ENCODE results near the gene SKIL.
A peak's percentile ranks its signal among the peaks of the same experiment; 100 is the strongest.

Gene SKIL

DNA sequence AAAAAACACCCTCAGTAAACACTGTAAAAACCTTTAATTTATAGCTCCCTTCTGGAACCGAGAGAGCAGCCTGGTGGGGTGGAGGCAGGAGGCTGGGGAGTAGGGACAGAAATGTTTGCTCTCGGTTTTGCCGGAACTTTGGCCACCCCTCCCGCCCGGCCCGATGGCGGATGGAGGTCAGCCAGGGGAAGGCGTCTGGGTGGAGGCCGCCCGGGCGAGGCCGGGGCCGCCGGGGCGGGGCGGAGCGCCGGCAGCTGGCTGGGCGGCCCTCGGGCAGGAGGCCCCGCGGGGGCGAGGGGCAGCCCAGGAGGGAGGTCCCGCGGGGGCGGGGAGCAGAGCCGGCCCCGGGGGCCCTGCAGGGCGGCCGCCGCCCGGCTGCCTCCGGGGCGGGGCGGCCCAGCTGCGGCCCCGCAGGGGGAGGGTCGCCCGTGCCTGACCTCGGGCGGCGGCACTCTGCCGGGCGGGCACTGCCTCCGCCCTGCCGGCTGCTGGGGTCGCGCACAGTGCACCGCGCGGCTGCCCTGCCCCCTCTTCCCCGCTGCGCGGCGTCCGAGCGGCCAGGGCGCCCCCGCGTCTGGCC is 829 bp upstream of the SKIL start:
- peak; percentile 84 for DNase-seq (ENCODE audit: extremely low spot score)
- ChIA-PET POLR2A (interaction anchor here (0.6 to 2.0 kb wide), 2 partner anchors 19 to 175 kb away, joined by 3 to 6 read pairs; partner anchors contain the start of gene PHC3), CTCF (interaction anchor here (0.8 to 1.9 kb wide), 14 partner anchors 9 to 455 kb away, joined by 3 to 7 read pairs (median 4); no protein-coding TSS in a partner anchor)
- TF ChIP-seq, protein P1, sequence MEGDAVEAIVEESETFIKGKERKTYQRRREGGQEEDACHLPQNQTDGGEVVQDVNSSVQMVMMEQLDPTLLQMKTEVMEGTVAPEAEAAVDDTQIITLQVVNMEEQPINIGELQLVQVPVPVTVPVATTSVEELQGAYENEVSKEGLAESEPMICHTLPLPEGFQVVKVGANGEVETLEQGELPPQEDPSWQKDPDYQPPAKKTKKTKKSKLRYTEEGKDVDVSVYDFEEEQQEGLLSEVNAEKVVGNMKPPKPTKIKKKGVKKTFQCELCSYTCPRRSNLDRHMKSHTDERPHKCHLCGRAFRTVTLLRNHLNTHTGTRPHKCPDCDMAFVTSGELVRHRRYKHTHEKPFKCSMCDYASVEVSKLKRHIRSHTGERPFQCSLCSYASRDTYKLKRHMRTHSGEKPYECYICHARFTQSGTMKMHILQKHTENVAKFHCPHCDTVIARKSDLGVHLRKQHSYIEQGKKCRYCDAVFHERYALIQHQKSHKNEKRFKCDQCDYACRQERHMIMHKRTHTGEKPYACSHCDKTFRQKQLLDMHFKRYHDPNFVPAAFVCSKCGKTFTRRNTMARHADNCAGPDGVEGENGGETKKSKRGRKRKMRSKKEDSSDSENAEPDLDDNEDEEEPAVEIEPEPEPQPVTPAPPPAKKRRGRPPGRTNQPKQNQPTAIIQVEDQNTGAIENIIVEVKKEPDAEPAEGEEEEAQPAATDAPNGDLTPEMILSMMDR (IDR thresholded peaks at IDR 0.05; ENCODE audit: control extremely low read depth, extremely low read depth, low read depth, missing control alignments): peak; percentile 22

DNA sequence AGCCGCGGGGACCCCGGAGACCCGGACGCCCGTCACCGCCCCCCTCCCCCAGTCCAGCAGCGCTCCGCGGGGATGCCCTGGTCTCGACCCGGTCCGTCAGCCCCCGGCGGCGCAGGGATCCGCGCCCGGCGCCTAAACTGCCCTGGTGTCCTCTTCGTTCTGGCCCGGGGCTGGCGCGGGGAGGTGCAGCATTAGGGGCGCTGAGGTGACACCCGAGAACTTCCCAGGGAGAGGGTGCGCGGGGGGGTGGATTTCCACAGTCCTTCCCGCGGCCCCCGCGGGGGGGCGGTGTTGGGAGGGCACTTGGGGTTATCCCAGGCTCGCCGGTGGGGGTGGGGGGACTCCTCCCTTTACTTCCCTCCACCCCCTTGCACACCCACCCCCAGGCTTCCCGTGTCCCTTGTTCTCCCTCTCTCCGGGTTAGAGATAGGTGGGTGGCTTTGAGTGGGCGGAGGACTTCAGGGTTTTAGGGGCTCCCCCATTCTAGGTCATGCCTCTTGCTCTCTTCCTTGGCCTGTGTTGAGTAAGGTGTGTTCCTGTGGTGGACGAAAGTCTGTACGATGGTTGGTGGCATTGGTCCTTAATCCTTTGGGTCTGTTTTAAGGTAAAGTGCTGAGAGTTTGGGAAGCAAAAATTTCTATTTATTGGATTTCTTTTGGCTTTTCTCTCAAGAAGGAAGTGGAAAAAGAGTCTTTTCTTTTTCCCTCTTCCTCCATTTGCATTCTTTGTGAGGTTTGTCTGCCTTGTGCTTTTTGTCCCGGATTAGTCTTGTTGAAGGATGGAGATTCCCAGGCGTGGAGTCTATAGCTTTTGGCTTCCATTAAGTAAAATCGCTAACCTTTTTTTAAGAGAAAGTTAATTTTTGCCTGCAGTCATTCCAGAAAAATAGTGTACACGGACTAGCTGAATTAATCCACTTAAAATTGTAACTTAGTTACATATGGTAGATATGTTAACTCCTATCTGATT is 811 bp downstream of the SKIL start:
- POLR2A ChIA-PET: no interaction called here
- TF ChIP-seq, protein P1 (IDR thresholded peaks at IDR 0.05; ENCODE audit: control extremely low read depth, extremely low read depth, low read depth, missing control alignments): peak; percentile 56
- CTCF ChIA-PET: interaction anchor here (0.7 to 1.6 kb wide), 8 partner anchors 7 to 80 kb away, joined by 3 to 7 read pairs (median 4); no protein-coding TSS in a partner anchor
- peak; percentile 50 for DNase-seq (ENCODE audit: extremely low spot score)

DNA sequence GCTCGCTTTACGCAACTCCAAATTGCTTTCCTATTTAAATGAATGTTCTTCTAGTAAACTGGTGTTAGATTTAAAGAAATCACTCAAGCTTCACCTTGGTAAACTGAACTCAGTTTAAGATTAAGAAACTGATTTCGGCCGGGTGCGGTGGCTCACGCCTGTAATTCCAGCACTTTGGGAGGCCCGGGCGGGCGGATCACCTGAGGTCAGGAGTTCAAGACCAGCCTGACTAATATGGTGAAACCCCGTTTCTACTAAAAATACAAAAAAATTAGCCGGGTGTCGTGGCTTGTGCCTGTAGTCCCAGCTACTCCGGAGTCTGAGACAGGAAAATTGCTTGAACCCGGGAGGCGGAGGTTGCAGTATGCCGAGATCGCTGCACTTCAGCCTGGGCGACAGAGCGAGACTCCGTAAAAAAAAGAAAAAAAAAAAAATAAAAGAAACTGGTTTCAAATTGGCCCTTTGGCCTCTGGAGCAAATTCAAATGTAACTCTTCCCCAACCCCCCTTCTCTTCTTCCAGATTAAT is 1.7 kb downstream of the SKIL start:
- no peak for DNase-seq (ENCODE audit: extremely low spot score)
- CTCF ChIA-PET: interaction anchor here (0.7 to 1.0 kb wide), 2 partner anchors 9 to 13 kb away, joined by 3 to 4 read pairs; no protein-coding TSS in a partner anchor
- POLR2A ChIA-PET: no interaction called here
- TF ChIP-seq, protein P1 (IDR thresholded peaks at IDR 0.05; ENCODE audit: control extremely low read depth, extremely low read depth, low read depth, missing control alignments): no peak

DNA sequence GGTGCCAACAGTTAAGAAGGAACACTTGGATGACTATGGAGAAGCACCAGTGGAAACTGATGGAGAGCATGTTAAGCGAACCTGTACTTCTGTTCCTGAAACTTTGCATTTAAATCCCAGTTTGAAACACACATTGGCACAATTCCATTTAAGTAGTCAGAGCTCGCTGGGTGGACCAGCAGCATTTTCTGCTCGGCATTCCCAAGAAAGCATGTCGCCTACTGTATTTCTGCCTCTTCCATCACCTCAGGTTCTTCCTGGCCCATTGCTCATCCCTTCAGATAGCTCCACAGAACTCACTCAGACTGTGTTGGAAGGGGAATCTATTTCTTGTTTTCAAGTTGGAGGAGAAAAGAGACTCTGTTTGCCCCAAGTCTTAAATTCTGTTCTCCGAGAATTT is 3.0 kb downstream of the SKIL start:
- no peak for DNase-seq (ENCODE audit: extremely low spot score)
- CTCF ChIA-PET: interaction anchor here (0.9 kb wide), 1 partner anchor 53 kb away, joined by 4 read pairs; no protein-coding TSS in a partner anchor
- TF ChIP-seq, protein P1 (IDR thresholded peaks at IDR 0.05; ENCODE audit: control extremely low read depth, extremely low read depth, low read depth, missing control alignments): no peak
- POLR2A ChIA-PET: no interaction called here

DNA sequence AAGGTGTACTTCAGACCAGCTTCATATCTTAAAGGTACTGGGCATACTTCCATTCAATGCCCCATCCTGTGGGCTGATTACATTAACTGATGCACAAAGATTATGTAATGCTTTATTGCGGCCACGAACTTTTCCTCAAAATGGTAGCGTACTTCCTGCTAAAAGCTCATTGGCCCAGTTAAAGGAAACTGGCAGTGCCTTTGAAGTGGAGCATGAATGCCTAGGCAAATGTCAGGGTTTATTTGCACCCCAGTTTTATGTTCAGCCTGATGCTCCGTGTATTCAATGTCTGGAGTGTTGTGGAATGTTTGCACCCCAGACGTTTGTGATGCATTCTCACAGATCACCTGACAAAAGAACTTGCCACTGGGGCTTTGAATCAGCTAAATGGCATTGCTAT is 3.4 kb downstream of the SKIL start:
- no peak for DNase-seq (ENCODE audit: extremely low spot score)
- ChIA-PET CTCF (interaction anchor here (0.9 kb wide), 1 partner anchor 53 kb away, joined by 4 read pairs; no protein-coding TSS in a partner anchor), POLR2A (interaction anchor here (0.5 to 0.6 kb wide), 2 partner anchors 66 to 232 kb away, joined by 3 to 4 read pairs; no protein-coding TSS in a partner anchor)
- TF ChIP-seq, protein P1 (IDR thresholded peaks at IDR 0.05; ENCODE audit: control extremely low read depth, extremely low read depth, low read depth, missing control alignments): no peak

DNA sequence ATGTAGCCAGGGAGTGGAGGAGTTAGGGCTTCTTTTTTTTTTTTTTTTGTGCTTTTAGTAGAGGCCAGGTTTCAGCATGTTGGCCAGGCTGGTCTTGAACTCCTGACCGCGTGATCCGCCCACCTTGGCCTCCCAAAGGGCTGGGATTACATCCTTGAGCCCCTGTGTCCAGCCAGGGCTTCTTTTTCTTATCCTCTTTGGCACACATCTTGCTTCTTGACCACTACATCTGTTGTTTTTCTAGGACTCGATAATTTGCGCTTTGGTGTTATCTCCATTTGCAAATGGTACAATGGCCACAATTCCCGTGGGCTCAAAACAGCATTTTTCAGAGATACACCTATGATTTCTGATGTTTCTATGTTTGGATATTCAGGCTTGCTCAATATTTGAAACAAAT is 4.2 kb downstream of the SKIL start:
- ChIA-PET POLR2A (interaction anchor here (0.6 kb wide), 1 partner anchor 233 kb away, joined by 3 read pairs; no protein-coding TSS in a partner anchor), CTCF (interaction anchor here (1.0 kb wide), 1 partner anchor 52 kb away, joined by 3 read pairs; no protein-coding TSS in a partner anchor)
- TF ChIP-seq, protein P1 (IDR thresholded peaks at IDR 0.05; ENCODE audit: control extremely low read depth, extremely low read depth, low read depth, missing control alignments): no peak
- no peak for DNase-seq (ENCODE audit: extremely low spot score)

Measured in GM10248 (cell line).